Measurements from ENCODE around the gene ZNRD2. TPM values are rescaled to one million over a fixed set of nuclear protein-coding genes. Genes with fewer than 3 reads are reported as not detected.
A peak's percentile ranks its signal among the peaks of the same experiment; 100 is the strongest.

ZNRD2 gene
- total RNA-seq, 4 donors from 2014 or later = 16.5 to 25.7 (median 25.4) TPM

GRCh38 chr11:65584106-65584505 lies 13.8 kb downstream of the ZNRD2 start:
- Histone ChIP-seq H3K27ac (no peak overlapping the region), H3K4me1 (peaks cover 0 to 32% (median 20%) of the 10 kb centered on the region in 4 donors), H3K36me3 (peaks cover 0 to 42% (median 0%) of the 10 kb centered on the region in 3 donors), H3K4me3 (no peak overlapping the region), H3K27me3 (no peaks in the 10 kb centered on the region), H3K9me3 (no peaks in the 10 kb centered on the region)
- DNase-seq = no peak
- no peak for TF ChIP-seq POLR2A (IDR thresholded peaks at IDR 0.05)
- TF ChIP-seq CTCF (IDR thresholded peaks at IDR 0.05) = no peak

GRCh38 chr11:65584723-65585171 lies 14.5 kb downstream of the ZNRD2 start:
- H3K4me3 ChIP-seq = no peak overlapping the region
- TF ChIP-seq POLR2A (IDR thresholded peaks at IDR 0.05) (no peak), CTCF (IDR thresholded peaks at IDR 0.05) (no peak)
- no peak for DNase-seq
- H3K4me1 ChIP-seq = peaks cover 0 to 26% (median 20%) of the 10 kb centered on the region in 4 donors
- peaks cover 0 to 40% (median 0%) of the 10 kb centered on the region in 3 donors for H3K36me3 ChIP-seq
- no peaks in the 10 kb centered on the region for H3K9me3 ChIP-seq
- no peaks in the 10 kb centered on the region for H3K27me3 ChIP-seq
- H3K27ac ChIP-seq = no peak overlapping the region

- Histone ChIP-seq H3K27me3 (no peaks in the 10 kb centered on the region), H3K4me3 (no peak overlapping the region), H3K9me3 (no peaks in the 10 kb centered on the region), H3K27ac (peak overlapping the region in 1 of 4 donors; percentile 87), H3K36me3 (peaks cover 0 to 40% (median 0%) of the 10 kb centered on the region in 3 donors), H3K4me1 (peaks cover 0 to 22% (median 18%) of the 10 kb centered on the region in 4 donors)
- TF ChIP-seq CTCF (IDR thresholded peaks at IDR 0.05) (no peak), POLR2A (IDR thresholded peaks at IDR 0.05) (no peak)
- DNase-seq = no peak
Measured at GRCh38 chr11:65585396-65586246, 15.3 kb downstream of the ZNRD2 start.

GRCh38 chr11:65586247-65586630 lies 16.0 kb downstream of the ZNRD2 start:
- Histone ChIP-seq H3K27ac (peak overlapping the region in 3 of 4 donors; percentile 3 to 87 (median 77)), H3K9me3 (no peaks in the 10 kb centered on the region), H3K4me3 (no peak overlapping the region), H3K4me1 (peaks cover 0 to 22% (median 18%) of the 10 kb centered on the region in 4 donors), H3K27me3 (no peaks in the 10 kb centered on the region), H3K36me3 (peaks cover 0 to 35% (median 0%) of the 10 kb centered on the region in 3 donors)
- TF ChIP-seq CTCF (IDR thresholded peaks at IDR 0.05) = no peak
- no peak for TF ChIP-seq POLR2A (IDR thresholded peaks at IDR 0.05)
- no peak for DNase-seq

GRCh38 chr11:65586676-65587075 lies 16.4 kb downstream of the ZNRD2 start:
- Histone ChIP-seq H3K4me1 (peaks cover 0 to 22% (median 19%) of the 10 kb centered on the region in 4 donors), H3K4me3 (no peak overlapping the region), H3K27me3 (no peaks in the 10 kb centered on the region), H3K27ac (peak overlapping the region; percentile 3 to 87 (median 74)), H3K9me3 (no peaks in the 10 kb centered on the region), H3K36me3 (peaks cover 0 to 33% (median 0%) of the 10 kb centered on the region in 3 donors)
- DNase-seq = no peak
- no peak for TF ChIP-seq CTCF (IDR thresholded peaks at IDR 0.05)
- no peak for TF ChIP-seq POLR2A (IDR thresholded peaks at IDR 0.05)
